Measurements from ENCODE around the gene ZFP69B. TPM values are rescaled to one million over a fixed set of nuclear protein-coding genes. Genes with fewer than 3 reads are reported as not detected.

Gene ZFP69B
- total and polyA plus RNA-seq, 2 experiments from 2014 or later, result 5.2 to 10.8 TPM

- Mint-ChIP-seq H3K36me3 (ENCODE audit: low read depth) (no peaks in the 10 kb centered on the region), H3K4me1 (peaks cover 11% of the 10 kb centered on the region), H3K27ac (no peak overlapping the region), H3K27me3 (ENCODE audit: insufficient read depth, low read depth, poor library complexity) (no peaks in the 10 kb centered on the region), H3K4me3 (no peak overlapping the region), H3K9me3 (no peaks in the 10 kb centered on the region)
- Histone ChIP-seq H3K27ac (ENCODE audit: low read depth) (no peak overlapping the region), H3K79me2 (replicated peaks; ENCODE audit: insufficient read depth) (no peaks in the 10 kb centered on the region), H3K4me1 (ENCODE audit: insufficient read depth) (peaks cover 5% of the 10 kb centered on the region; the same call in 1 of the 2 replicates), H3K4me2 (no peak overlapping the region), H3K9me2 (ENCODE audit: insufficient read depth) (no peaks in the 10 kb centered on the region), H3K36me3 (ENCODE audit: insufficient read depth) (no peaks in the 10 kb centered on the region), H3K4me3 (no peak overlapping the region), H4K20me1 (replicated peaks; ENCODE audit: insufficient read depth) (no peaks in the 10 kb centered on the region), H3K27me3 (ENCODE audit: insufficient read depth) (no peaks in the 10 kb centered on the region), H3F3A (replicated peaks; ENCODE audit: low read depth) (no peaks in the 10 kb centered on the region), H2AFZ (no peak overlapping the region)
- no peak for TF ChIP-seq ZNF114 (CRISPR knock-in tag; IDR thresholded peaks at IDR 0.05)
- TF ChIP-seq, protein P1, sequence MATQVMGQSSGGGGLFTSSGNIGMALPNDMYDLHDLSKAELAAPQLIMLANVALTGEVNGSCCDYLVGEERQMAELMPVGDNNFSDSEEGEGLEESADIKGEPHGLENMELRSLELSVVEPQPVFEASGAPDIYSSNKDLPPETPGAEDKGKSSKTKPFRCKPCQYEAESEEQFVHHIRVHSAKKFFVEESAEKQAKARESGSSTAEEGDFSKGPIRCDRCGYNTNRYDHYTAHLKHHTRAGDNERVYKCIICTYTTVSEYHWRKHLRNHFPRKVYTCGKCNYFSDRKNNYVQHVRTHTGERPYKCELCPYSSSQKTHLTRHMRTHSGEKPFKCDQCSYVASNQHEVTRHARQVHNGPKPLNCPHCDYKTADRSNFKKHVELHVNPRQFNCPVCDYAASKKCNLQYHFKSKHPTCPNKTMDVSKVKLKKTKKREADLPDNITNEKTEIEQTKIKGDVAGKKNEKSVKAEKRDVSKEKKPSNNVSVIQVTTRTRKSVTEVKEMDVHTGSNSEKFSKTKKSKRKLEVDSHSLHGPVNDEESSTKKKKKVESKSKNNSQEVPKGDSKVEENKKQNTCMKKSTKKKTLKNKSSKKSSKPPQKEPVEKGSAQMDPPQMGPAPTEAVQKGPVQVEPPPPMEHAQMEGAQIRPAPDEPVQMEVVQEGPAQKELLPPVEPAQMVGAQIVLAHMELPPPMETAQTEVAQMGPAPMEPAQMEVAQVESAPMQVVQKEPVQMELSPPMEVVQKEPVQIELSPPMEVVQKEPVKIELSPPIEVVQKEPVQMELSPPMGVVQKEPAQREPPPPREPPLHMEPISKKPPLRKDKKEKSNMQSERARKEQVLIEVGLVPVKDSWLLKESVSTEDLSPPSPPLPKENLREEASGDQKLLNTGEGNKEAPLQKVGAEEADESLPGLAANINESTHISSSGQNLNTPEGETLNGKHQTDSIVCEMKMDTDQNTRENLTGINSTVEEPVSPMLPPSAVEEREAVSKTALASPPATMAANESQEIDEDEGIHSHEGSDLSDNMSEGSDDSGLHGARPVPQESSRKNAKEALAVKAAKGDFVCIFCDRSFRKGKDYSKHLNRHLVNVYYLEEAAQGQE (IDR thresholded peaks at IDR 0.05; ENCODE audit: unreplicated experiment), result no peak
- TF ChIP-seq POLR2AphosphoS5 (IDR thresholded peaks at IDR 0.05; ENCODE audit: low read depth), result no peak
- no peak for TF ChIP-seq ZNF462 (CRISPR knock-in tag; IDR thresholded peaks at IDR 0.05)
- no peak for TF ChIP-seq CREB1 (CRISPR knock-in tag; IDR thresholded peaks at IDR 0.05; ENCODE audit: low read depth)
- TF ChIP-seq ZNF331 (CRISPR knock-in tag; IDR thresholded peaks at IDR 0.05; ENCODE audit: low read depth), result no peak
- TF ChIP-seq NANOG (IDR thresholded peaks at IDR 0.05; ENCODE audit: borderline replicate concordance), result no peak
- no peak for TF ChIP-seq EZH2 (IDR thresholded peaks at IDR 0.05; ENCODE audit: low read depth, unreplicated experiment)
- TF ChIP-seq EZH2phosphoT487 (IDR thresholded peaks at IDR 0.05; ENCODE audit: unreplicated experiment), result no peak
- TF ChIP-seq, protein P2, sequence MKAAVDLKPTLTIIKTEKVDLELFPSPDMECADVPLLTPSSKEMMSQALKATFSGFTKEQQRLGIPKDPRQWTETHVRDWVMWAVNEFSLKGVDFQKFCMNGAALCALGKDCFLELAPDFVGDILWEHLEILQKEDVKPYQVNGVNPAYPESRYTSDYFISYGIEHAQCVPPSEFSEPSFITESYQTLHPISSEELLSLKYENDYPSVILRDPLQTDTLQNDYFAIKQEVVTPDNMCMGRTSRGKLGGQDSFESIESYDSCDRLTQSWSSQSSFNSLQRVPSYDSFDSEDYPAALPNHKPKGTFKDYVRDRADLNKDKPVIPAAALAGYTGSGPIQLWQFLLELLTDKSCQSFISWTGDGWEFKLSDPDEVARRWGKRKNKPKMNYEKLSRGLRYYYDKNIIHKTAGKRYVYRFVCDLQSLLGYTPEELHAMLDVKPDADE (IDR thresholded peaks at IDR 0.05), result no peak
- TF ChIP-seq, protein P3, sequence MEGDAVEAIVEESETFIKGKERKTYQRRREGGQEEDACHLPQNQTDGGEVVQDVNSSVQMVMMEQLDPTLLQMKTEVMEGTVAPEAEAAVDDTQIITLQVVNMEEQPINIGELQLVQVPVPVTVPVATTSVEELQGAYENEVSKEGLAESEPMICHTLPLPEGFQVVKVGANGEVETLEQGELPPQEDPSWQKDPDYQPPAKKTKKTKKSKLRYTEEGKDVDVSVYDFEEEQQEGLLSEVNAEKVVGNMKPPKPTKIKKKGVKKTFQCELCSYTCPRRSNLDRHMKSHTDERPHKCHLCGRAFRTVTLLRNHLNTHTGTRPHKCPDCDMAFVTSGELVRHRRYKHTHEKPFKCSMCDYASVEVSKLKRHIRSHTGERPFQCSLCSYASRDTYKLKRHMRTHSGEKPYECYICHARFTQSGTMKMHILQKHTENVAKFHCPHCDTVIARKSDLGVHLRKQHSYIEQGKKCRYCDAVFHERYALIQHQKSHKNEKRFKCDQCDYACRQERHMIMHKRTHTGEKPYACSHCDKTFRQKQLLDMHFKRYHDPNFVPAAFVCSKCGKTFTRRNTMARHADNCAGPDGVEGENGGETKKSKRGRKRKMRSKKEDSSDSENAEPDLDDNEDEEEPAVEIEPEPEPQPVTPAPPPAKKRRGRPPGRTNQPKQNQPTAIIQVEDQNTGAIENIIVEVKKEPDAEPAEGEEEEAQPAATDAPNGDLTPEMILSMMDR (conservative IDR thresholded peaks at IDR 0.05; ENCODE audit: low read depth in 2 of 2), result no peak
- no peak for TF ChIP-seq JUNB (IDR thresholded peaks at IDR 0.05; ENCODE audit: unreplicated experiment)
- TF ChIP-seq STAT1 (IDR thresholded peaks at IDR 0.05; ENCODE audit: unreplicated experiment), result no peak
- ATAC-seq (no peak), DNase-seq (ENCODE audit: low spot score) (no peak)
Measured at GRCh38 chr1:40405812-40406211, 44.5 kb upstream of the ZFP69B start.

Measured in GM23338 (cell line).